Eye (tissue), 1 donor: ENCODE results near the gene LILRB1.
"Not testable (repeated sequence)": the region's sequence is repeated elsewhere in the genome, so short reads cannot be mapped to it uniquely, and the experiment has no call there.

Experiments
- DNase-seq: peaks from one replicate; pipeline ENCODE4 v3.0.0-alpha.2; 2015

The LILRB1 gene

DNA sequence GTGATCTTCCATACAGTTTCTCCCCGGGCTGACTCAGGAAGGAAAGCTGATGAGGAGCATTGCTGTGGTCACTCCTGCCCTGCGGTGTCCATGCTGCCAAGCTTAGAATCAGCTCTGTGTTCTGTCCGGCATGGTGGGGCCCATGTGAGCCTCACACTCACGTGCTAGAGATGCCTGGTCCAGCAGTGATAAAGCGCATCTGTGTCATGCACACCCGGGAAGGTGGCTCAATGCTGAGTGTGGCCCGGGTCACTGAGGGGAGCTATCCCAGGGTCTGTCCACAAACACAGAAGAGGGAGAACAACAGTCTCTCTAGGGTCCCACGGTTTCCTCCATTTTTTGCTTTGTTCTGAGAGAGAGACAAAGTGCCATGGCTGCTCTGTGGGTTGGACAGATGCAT is 3.5 kb upstream of the LILRB1 start:
- no peak for DNase-seq

GRCh38 chr19:54627912-54628311 is 2.4 kb upstream of the LILRB1 start:
- not testable (repeated sequence) for DNase-seq

DNA sequence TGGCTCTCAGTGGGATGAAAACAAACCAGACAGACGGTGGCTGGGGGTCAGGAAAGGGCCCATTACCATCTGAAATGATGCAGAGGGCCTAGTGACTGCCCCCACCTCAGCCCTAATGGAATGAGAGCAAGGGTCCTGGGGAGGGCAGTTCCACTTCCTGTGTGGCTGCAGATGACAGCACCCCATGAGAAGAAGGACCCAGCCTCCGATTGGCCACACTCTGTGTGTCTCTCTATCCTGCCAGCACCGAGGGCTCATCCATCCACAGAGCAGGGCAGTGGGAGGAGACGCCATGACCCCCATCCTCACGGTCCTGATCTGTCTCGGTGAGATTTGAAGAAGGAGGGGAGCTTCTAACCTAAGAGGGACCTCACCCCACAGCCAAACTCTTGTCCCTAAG is 498 bp downstream of the LILRB1 start:
- no peak for DNase-seq

DNA sequence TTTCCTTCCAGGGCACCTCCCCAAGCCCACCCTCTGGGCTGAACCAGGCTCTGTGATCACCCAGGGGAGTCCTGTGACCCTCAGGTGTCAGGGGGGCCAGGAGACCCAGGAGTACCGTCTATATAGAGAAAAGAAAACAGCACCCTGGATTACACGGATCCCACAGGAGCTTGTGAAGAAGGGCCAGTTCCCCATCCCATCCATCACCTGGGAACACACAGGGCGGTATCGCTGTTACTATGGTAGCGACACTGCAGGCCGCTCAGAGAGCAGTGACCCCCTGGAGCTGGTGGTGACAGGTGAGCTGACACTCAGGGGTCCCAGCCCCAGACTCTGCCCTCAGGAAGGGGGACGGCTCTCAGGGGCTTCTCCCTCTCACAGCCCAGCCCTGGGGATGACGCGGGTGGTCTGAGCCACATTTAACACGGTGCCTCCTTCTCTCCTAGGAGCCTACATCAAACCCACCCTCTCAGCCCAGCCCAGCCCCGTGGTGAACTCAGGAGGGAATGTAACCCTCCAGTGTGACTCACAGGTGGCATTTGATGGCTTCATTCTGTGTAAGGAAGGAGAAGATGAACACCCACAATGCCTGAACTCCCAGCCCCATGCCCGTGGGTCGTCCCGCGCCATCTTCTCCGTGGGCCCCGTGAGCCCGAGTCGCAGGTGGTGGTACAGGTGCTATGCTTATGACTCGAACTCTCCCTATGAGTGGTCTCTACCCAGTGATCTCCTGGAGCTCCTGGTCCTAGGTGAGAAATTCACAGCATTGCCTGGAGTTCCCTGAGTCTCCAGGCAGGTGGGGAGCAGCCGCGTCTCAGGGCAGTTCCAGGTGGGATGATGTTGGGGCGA is 1.4 kb downstream of the LILRB1 start:
- not testable (repeated sequence) for DNase-seq

- DNase-seq: not testable (repeated sequence)
These were observed 2.2 kb downstream of the LILRB1 start for GRCh38 chr19:54632517-54632916.

DNA sequence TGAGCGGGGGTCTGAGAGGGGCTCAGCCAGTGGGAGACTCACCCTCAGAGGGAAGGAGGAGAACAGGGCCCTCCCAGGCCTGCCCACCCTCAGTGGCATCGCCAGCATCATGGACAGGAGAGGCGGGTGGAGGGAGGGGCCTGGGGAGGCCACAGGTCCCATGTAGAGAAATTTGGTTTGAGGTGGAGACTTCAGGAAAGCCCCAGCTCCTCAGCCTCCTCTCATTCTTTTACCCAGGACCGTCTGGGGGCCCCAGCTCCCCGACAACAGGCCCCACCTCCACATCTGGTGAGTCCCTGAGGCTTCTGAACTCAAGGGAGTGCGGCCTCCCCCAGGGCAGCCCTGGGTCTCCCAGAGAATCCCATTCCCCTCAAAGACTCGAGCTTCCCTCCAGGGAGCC is 3.1 kb downstream of the LILRB1 start:
- DNase-seq: no peak

GRCh38 chr19:54636081-54636480 is 5.8 kb downstream of the LILRB1 start:
- DNase-seq: peak; percentile 2

GRCh38 chr19:54638683-54639082 is 8.4 kb downstream of the LILRB1 start:
- DNase-seq: no peak

GRCh38 chr19:54642953-54643352 is 12.7 kb downstream of the LILRB1 start:
- not testable (repeated sequence) for DNase-seq

- DNase-seq: not testable (repeated sequence)
These were observed 13.3 kb downstream of the LILRB1 start for GRCh38 chr19:54643583-54643982.

DNA sequence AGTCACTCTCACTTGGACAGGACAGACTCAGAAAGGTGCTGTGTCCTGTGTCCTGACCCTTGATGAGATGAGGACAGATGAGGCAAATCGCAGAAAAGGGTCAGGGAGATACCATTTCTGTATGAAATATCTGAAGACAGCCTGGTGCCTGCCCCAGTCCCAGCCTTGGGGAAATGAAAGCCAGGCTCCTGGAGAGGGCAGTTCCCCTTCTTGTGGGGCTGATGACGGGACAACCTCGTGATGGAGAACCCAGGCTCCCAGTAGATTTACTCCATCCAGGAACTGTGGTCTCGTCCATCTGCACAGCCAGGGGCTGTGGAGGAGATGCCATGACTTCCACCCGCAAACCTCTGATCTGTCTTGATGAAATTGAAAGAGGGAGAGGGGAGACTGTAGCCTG is 13.8 kb downstream of the LILRB1 start:
- DNase-seq: no peak

GRCh38 chr19:54646331-54646841 is 16.1 kb downstream of the LILRB1 start:
- DNase-seq: no peak

GRCh38 chr19:54648129-54648528 is 17.8 kb downstream of the LILRB1 start:
- no peak for DNase-seq

- no peak for DNase-seq
These were observed 19.9 kb downstream of the LILRB1 start for GRCh38 chr19:54650108-54650655.

DNA sequence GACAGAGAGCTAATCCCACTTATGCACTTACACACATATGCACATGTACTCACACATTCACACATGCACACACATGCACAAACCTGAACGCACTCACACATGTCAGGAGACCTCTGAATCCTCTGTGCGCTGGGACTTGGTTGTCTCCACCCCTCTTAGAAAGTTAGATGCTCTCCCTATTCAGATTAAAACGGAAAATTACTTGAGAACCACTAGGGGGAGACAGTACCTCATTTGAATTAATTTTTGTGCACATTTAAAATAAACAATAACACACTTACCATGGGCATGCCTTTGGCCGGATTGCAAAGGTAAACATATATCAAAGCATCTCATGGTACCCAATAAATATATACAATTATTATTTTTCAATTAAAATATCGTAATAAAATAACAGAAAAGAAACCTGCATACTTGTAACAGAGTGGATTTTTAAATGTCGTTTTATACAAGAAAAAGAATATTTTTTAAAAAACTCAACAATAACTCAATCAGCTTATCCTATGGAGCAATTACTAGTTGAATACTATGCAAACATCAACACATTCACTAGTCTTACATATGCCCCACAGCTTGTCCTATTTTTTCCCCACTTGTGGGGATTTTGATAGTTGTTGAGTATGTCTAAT is 23.0 kb downstream of the LILRB1 start:
- DNase-seq: no peak

DNA sequence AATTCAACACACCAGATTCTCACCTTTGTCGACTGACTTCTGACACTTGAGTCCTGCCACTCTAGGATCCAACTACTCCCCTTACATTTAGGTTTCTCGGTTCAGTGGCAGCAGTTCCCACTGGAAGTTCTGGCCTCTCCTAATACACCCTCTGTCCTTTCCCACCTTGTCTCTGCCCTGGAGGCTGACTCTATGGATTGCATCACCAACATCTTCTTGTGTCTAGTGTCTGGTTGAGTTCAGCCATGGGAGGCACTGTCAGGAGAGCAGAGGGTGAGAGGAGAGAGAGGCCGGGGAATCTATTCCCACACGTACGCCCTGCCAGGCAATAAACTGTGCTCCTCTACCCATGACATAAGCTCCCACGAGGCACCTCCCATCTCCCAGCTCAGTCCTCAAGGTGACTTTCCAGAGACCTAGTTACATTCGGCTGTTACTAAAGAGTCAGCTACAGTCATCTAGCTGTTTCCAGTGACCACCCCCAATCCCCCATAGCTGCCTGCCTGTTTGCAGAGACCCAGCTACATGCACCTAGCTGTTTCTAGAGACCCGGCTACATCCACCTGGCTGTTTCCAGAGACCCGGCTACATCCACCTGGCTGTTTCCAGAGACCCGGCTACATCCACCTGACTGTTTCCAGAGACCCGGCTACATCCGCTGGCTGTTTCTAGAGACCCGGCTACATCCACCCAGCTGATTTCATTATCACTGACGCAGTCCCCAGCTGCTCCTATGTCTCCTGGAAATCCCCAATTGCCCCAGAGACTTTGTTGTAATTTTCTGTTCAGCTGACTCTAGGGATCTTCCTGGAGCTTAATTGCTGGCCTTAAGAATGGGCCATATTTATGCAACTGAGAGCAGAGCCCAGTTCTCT is 24.4 kb downstream of the LILRB1 start:
- no peak for DNase-seq

- DNase-seq: no peak
These were observed 29.0 kb downstream of the LILRB1 start for GRCh38 chr19:54659300-54659699.

GRCh38 chr19:54660306-54660705 is 30.0 kb downstream of the LILRB1 start:
- no peak for DNase-seq

GRCh38 chr19:54660964-54661363 is 30.7 kb downstream of the LILRB1 start:
- DNase-seq: no peak

- DNase-seq: no peak
These were observed 31.7 kb downstream of the LILRB1 start for GRCh38 chr19:54661846-54662481.

DNA sequence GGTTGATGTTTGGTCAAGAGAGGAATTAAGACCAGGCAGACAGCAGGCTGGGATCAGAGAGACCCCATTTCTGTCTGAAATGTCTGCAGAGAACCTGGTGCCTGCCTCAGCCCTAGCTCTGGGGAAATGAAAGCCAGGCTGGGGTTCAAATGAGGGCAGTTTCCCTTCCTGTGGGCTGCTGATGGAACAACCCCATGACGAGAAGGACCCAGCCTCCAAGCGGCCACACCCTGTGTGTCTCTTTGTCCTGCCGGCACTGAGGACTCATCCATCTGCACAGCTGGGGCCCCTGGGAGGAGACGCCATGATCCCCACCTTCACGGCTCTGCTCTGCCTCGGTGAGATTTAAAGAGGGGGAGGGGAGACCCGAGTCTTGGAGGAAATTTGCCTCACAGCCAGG is 32.4 kb downstream of the LILRB1 start, which contains the start of gene LILRB4:
LILRB4 (plus strand) TSS at position 256 of the 400 bp plus-strand sequence; CDS start at position 305, 49 bp downstream.
- no peak for DNase-seq

- no peak for DNase-seq
These were observed 35.2 kb downstream of the LILRB1 start for GRCh38 chr19:54665530-54665929.
